Activated CD4-positive, alpha-beta T cell treated with anti-CD3 and anti-CD28 coated beads for 36 hours (primary cell): ENCODE results near the gene CCSER2. TPM values are rescaled to one million over a fixed set of nuclear protein-coding genes. Genes with fewer than 3 reads are reported as not detected.
"Not testable (repeated sequence)": the region's sequence is repeated elsewhere in the genome, so short reads cannot be mapped to it uniquely, and the experiment has no call there.

Experiments used
- ATAC-seq: fragments of 200-7000 bp; cut with Tn5 transposase; one replicate; pipeline ENCODE4 v1.10.0; 2021; ENCODE audit warnings: mild to moderate bottlenecking, moderate library complexity
- CTCF ChIA-PET: fragments of 350-600 bp; sonication (Branson Sonifier 250); formaldehyde crosslinking; loops from one replicate; lab custom pipeline; 2021; ENCODE audit warnings: antibody characterized with exemption; lab: Charles Lee
- POLR2A ChIA-PET: fragments of 350-600 bp; sonication (Branson Sonifier 250); formaldehyde crosslinking; loops from one replicate; lab custom pipeline; 2021; ENCODE audit warnings: antibody characterized with exemption, inconsistent platforms; lab: Charles Lee
- DNase-seq: peaks from one replicate; pipeline ENCODE4 v3.0.0-alpha.2; 2020
- H3K27ac Mint-ChIP-seq: one replicate; pipeline ENCODE4 v1.8.0; 2021; ENCODE audit warnings: mixed read lengths
- H3K27me3 Mint-ChIP-seq: one replicate; pipeline ENCODE4 v1.8.0; 2021; ENCODE audit warnings: mixed read lengths
- H3K36me3 Mint-ChIP-seq: one replicate; pipeline ENCODE4 v1.8.0; 2021; ENCODE audit warnings: low read depth, mixed read lengths
- H3K4me1 Mint-ChIP-seq: one replicate; pipeline ENCODE4 v1.8.0; 2021; ENCODE audit warnings: mixed read lengths
- H3K4me3 Mint-ChIP-seq: one replicate; pipeline ENCODE4 v1.8.0; 2021; ENCODE audit warnings: mild to moderate bottlenecking, moderate library complexity, mixed read lengths
- H3K9me3 Mint-ChIP-seq: one replicate; pipeline ENCODE4 v1.8.0; 2021; ENCODE audit warnings: low read depth, mixed read lengths
- intact Hi-C, 2 experiments: fragments of 100-400 bp; cut with DNase I in 1 of 2; cut with micrococcal nuclease in 1 of 2; formaldehyde crosslinking; loops; one replicate each; pipeline versions ENCODE4 v1.14.2 to v1.15.1; 2022 to 2024; cut with DNase I, micrococcal nuclease
- total RNA-seq, 2 experiments: library from RNA; stranded (reverse); gene quantifications; one replicate each; pipeline ENCODE4 v1.2.3, GENCODE V29; 2021

Gene CCSER2
- total RNA-seq, 2 experiments from 2014 or later: 61.2 to 85.2 TPM

DNA sequence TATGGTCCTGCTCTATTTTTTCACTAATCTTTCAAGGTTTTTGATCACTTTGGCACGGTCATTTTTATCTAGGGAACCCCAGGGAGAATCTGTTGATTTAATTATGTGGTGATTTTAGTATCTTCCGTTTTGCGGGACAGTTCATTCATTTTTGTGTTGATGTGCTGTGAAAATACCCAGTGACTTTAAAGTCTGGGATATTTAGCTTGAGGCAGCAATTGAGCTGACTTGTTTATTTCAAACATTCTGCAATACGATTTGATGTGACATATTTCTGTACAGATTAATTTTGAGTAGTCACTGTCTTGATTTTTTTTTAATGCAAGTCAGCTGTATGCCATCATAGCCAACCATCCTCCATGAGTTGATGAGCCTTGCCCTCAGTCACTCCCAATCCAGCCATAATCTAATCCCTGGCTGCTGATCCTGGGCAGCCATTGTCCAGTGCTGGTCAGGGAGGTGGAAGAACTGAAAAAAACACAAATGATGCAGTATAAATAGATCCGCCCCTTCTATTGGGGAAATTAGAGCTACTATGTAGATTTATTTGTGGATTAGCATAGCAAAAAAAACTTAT, 183.4 kb downstream of the CCSER2 start:
- Mint-ChIP-seq H3K27ac (no peak overlapping the region), H3K36me3 (peaks cover 19% of the 10 kb centered on the region), H3K4me1 (no peaks in the 10 kb centered on the region), H3K27me3 (no peaks in the 10 kb centered on the region), H3K4me3 (no peak overlapping the region), H3K9me3 (no peaks in the 10 kb centered on the region)
- CTCF ChIA-PET: interaction anchor here (0.6 to 0.9 kb wide), 2 partner anchors 19 to 139 kb away, joined by 4 read pairs; no protein-coding TSS in a partner anchor
- POLR2A ChIA-PET: no interaction called here
- DNase-seq (no peak), ATAC-seq (no peak)
- intact Hi-C loops: no loop called here

DNA sequence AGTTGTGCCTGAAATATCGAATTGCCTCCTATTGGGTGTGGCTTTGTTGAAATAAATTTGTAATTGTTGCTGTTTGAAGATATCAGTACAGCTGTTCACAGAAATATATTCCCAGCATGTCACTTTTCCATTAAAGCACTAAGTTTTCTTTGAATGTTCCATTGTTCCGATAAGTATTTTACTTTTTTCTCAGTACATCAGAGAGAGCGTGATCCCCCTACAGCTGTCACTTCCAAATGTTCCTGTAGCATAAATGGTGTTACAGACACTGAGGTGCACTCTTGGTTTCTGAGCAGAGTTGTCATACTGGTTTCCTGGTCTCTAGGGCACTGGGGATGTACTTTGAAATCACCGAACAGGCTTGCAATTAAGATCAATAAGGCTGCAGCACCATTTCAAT, 189.2 kb downstream of the CCSER2 start:
- POLR2A ChIA-PET: no interaction called here
- Mint-ChIP-seq H3K36me3 (peaks cover 19% of the 10 kb centered on the region), H3K27me3 (no peaks in the 10 kb centered on the region), H3K4me3 (no peak overlapping the region), H3K4me1 (no peaks in the 10 kb centered on the region), H3K27ac (no peak overlapping the region), H3K9me3 (no peaks in the 10 kb centered on the region)
- CTCF ChIA-PET: interaction anchor here (1.3 kb wide), 1 partner anchor 87 kb away, joined by 3 read pairs; no protein-coding TSS in a partner anchor
- no peak for DNase-seq
- intact Hi-C loops: no loop called here
- ATAC-seq: no peak

DNA sequence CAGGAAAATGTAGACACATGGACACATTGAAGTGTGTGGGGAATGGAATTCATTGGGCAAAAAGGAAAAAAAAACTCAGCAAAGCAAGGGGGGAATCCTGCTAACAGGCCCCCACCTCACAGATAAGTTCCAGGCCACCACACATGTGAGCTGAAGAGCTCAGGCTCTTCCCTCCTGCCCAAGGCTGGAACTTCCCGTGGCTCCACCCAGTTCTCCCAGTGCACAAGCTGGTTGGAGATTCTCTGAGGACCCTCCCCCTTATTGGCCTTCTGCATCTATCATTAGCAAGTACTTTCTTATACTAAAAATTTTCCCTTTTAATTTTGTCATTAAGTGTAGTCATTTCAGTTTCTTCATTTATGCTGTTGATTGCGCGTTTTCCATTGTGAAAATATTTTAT, 190.8 kb downstream of the CCSER2 start:
- ChIA-PET POLR2A (no interaction called here), CTCF (interaction anchor here (1.0 kb wide), 1 partner anchor 252 kb away, joined by 3 read pairs; no protein-coding TSS in a partner anchor)
- intact Hi-C loops: no loop called here
- Mint-ChIP-seq H3K36me3 (peaks cover 7% of the 10 kb centered on the region), H3K4me1 (peaks cover 6% of the 10 kb centered on the region), H3K4me3 (no peak overlapping the region), H3K9me3 (no peaks in the 10 kb centered on the region), H3K27ac (no peak overlapping the region), H3K27me3 (no peaks in the 10 kb centered on the region)
- no peak for ATAC-seq
- DNase-seq: no peak

DNA sequence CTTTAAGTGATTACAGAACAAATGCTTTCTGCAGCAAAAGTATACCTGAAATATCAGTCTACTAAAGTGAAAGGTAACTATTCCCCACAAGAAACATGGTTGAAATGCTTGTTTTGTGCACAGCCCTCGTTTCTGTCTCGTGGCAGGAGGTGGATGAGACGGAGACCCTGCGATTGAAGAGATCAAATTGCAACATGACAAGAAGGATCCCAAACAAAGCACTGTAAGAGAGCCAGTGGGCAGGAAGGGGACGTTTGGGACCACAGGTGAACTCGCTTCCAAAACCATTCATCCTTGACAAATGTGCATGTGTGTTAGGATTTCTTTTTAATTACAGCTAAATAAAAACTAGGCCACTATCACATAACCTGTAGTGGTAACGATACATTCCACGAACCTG, 192.6 kb downstream of the CCSER2 start:
- no peak for DNase-seq
- peaks cover 6% of the 10 kb centered on the region for H3K4me1 Mint-ChIP-seq
- CTCF ChIA-PET: no interaction called here
- intact Hi-C loops: no loop called here
- H3K27ac Mint-ChIP-seq: no peak overlapping the region
- POLR2A ChIA-PET: interaction anchor here (0.6 kb wide), 1 partner anchor 61 kb away, joined by 8 read pairs; no protein-coding TSS in a partner anchor
- ATAC-seq: no peak
- H3K27me3 Mint-ChIP-seq: no peaks in the 10 kb centered on the region
- H3K36me3 Mint-ChIP-seq: peaks cover 5% of the 10 kb centered on the region
- peaks cover 6% of the 10 kb centered on the region for H3K9me3 Mint-ChIP-seq
- no peak overlapping the region for H3K4me3 Mint-ChIP-seq

DNA sequence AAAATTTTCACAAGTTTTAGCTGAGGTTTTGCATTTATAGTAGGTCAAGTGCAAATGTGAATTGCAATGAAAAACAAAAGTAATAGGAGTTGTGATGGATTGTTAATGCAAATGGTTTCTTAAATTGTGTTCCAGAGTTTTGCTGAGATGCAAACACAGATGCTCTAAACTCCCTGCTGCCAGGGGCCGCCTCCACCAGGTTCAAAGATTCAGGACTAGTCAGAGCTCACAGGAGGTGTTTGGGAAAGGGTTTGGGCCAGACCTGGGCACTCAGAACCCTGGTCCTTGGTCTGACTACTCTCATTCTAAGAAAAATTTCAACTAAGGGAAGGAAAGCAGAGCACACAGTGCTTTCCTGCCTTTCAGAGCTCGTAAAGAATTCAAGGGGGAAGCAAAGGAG, 193.1 kb downstream of the CCSER2 start:
- POLR2A ChIA-PET: interaction anchor here (0.6 kb wide), 1 partner anchor 62 kb away, joined by 8 read pairs; no protein-coding TSS in a partner anchor
- H3K36me3 Mint-ChIP-seq: peaks cover 3% of the 10 kb centered on the region
- no peak overlapping the region for H3K27ac Mint-ChIP-seq
- CTCF ChIA-PET: interaction anchor here (0.6 kb wide), 1 partner anchor 169 kb away, joined by 4 read pairs; no protein-coding TSS in a partner anchor
- H3K4me1 Mint-ChIP-seq: peaks cover 6% of the 10 kb centered on the region
- no peak overlapping the region for H3K4me3 Mint-ChIP-seq
- no peak for ATAC-seq
- intact Hi-C loops: no loop called here
- no peaks in the 10 kb centered on the region for H3K27me3 Mint-ChIP-seq
- peaks cover 9% of the 10 kb centered on the region for H3K9me3 Mint-ChIP-seq
- DNase-seq: no peak

DNA sequence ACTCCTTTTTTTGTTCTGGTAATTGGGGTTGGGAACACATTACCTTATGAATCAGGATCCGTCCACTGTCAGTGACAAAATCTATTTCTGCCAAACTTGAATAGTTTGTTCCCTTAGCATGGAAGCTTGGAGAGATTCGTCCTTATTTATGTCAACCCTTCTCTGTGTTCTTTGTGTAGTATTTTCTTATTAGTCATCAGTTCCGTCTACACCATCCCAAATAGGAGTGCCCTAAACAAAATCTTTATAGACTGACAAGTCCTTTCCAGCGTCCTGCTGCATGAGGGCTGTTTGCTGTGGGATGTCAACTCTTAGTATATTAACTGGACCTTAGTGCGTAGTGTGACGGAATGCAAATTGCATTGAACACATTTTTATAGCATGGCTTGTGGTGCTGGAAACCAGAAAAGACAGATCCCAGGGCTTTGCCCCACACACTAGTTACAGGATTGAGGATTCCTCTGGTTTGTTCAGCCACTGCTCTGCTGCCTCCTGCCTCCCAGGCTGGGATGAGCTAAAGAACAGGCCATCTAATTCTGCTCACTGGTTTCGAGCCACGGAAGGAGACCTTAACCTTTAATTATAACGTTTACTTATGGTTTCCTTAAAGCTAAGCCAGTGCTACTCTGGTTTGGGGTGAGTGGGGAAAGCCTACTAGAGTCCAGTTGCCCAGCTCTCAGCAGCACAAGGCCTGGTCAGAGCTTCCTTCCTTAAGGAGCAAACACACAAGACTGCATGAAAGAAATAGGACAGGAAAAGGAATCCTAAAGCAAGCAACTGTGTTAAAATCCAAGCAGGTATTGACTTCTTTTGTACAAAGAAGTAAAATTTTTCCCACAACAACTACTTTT, 194.4 kb downstream of the CCSER2 start:
- no peak for ATAC-seq
- Mint-ChIP-seq H3K27me3 (no peaks in the 10 kb centered on the region), H3K36me3 (peaks cover 5% of the 10 kb centered on the region)

DNA sequence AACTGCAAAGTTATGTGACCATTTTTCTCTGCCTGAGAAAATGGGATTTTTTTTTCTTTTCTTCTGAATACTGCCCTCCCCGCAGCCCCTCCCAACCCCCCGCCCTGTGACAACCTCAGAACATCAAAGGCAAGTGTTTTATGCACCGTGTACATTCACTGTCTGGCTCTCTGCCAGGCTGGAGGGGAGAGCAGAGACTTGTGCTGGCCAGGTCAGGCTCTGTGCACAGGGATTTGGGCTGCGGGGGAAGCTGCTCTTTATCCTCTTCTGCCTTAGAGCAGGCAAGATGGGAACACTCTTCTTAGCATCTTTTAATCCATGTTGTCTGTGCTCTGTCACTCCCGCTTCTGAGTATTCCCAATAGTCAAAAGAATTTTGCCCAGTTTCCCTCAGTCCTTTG, 195.1 kb downstream of the CCSER2 start:
- H3K4me1 Mint-ChIP-seq: peaks cover 6% of the 10 kb centered on the region
- POLR2A ChIA-PET: no interaction called here
- H3K4me3 Mint-ChIP-seq: no peak overlapping the region
- CTCF ChIA-PET: interaction anchor here (1.4 kb wide), 1 partner anchor 14 kb away, joined by 7 read pairs; no protein-coding TSS in a partner anchor
- no peak overlapping the region for H3K27ac Mint-ChIP-seq
- no peaks in the 10 kb centered on the region for H3K27me3 Mint-ChIP-seq
- intact Hi-C loops: no loop called here
- peaks cover 5% of the 10 kb centered on the region for H3K36me3 Mint-ChIP-seq
- no peak for DNase-seq
- ATAC-seq: no peak
- peaks cover 9% of the 10 kb centered on the region for H3K9me3 Mint-ChIP-seq

More for the DNA sequence above, 194.4 kb downstream of the CCSER2 start:
- intact Hi-C loops: no loop called here
- H3K9me3 Mint-ChIP-seq: peaks cover 9% of the 10 kb centered on the region
- H3K4me1 Mint-ChIP-seq: peaks cover 6% of the 10 kb centered on the region
- DNase-seq: no peak
- H3K4me3 Mint-ChIP-seq: no peak overlapping the region
- ChIA-PET POLR2A (no interaction called here), CTCF (interaction anchor here (1.4 kb wide), 1 partner anchor 14 kb away, joined by 7 read pairs; no protein-coding TSS in a partner anchor)
- no peak overlapping the region for H3K27ac Mint-ChIP-seq

DNA sequence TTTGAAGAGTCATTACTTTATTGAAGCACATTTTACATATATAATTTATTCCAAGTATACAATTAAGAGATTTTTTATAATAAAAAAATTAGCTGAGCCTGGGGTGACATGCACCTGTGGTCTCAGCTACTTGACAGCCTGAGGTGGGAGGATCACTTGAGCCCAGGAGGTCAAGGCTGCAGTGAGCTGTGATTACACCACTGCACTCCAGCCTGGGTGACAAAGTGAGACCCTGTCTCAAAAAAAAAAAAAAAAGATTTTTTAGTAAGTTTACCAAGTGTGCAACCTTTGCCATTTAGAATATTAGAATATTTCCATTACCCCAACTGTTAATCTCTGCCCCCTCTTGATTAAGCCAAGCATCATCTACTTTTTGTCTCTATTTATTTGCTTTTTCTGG, 196.0 kb downstream of the CCSER2 start:
- no peaks in the 10 kb centered on the region for H3K27me3 Mint-ChIP-seq
- POLR2A ChIA-PET: no interaction called here
- peaks cover 9% of the 10 kb centered on the region for H3K9me3 Mint-ChIP-seq
- peaks cover 5% of the 10 kb centered on the region for H3K36me3 Mint-ChIP-seq
- ATAC-seq (no peak), DNase-seq (no peak)
- H3K27ac Mint-ChIP-seq: no peak overlapping the region
- intact Hi-C loops: no loop called here
- H3K4me3 Mint-ChIP-seq: no peak overlapping the region
- CTCF ChIA-PET: no interaction called here
- peaks cover 6% of the 10 kb centered on the region for H3K4me1 Mint-ChIP-seq

DNA sequence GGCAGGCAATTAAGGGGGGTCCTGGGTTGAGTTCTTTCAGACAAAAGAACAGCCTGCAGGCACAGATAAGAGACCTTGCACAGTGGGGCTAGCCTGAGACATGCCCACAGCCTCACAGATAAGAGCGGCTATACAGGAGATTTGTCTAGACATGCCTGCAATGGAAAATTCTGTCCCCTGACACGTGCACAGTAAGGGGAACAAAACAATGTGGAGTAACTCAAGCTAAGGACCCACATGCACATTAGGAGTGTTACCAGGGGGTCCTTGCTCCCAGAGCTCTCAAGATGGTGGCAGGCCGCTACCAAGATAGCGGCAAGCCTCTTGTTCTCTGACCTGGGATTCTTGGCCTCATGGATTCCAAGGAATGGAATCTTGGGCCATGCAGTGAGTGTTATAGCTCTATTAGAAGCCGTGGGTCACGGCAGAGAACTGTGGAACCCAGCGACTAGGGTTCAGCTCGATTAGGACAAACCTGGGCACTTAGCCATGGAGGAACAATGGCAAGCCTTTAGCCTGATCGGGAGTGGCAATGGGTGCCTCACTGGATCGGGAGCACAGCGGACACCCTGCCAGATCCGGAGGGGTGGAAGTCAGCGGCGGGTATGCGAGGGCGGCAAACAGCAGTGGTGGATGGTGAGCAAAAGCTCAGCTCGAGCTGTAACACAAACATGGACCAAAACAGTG, 196.9 kb downstream of the CCSER2 start:
- CTCF ChIA-PET: interaction anchor here (1.0 kb wide), 1 partner anchor 122 kb away, joined by 3 read pairs; no protein-coding TSS in a partner anchor
- no peak overlapping the region for H3K4me3 Mint-ChIP-seq
- peaks cover 5% of the 10 kb centered on the region for H3K36me3 Mint-ChIP-seq
- POLR2A ChIA-PET: no interaction called here
- no peaks in the 10 kb centered on the region for H3K27me3 Mint-ChIP-seq
- ATAC-seq (no peak), DNase-seq (no peak)
- no peak overlapping the region for H3K27ac Mint-ChIP-seq
- H3K9me3 Mint-ChIP-seq: peaks cover 9% of the 10 kb centered on the region
- H3K4me1 Mint-ChIP-seq: peaks cover 6% of the 10 kb centered on the region
- intact Hi-C loops: no loop called here

DNA sequence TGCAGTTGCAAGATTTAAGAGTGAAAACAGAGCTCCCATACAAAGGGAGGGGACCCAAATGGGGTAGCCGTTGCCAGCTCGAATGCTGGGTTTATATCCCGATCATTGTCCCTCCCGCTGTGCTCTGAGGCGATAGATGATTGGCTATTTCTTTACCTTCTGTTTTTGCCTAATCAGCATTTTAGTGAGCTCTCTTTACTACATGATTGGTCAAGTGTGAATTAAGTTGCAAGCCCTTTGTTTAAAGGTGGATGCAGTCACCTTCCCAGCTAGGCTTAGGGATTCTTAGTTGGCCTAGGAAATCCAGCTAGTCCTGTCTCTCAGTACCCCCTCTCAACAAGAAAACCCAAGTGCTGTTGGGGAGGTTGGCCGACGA, 197.4 kb downstream of the CCSER2 start:
- H3K27me3 Mint-ChIP-seq, H3K4me3 Mint-ChIP-seq, POLR2A ChIA-PET, ATAC-seq, intact Hi-C loops, H3K27ac Mint-ChIP-seq, DNase-seq, H3K36me3 Mint-ChIP-seq, H3K4me1 Mint-ChIP-seq, H3K9me3 Mint-ChIP-seq: not testable (repeated sequence)
- CTCF ChIA-PET: interaction anchor here (1.0 kb wide), 1 partner anchor 122 kb away, joined by 3 read pairs; no protein-coding TSS in a partner anchor

DNA sequence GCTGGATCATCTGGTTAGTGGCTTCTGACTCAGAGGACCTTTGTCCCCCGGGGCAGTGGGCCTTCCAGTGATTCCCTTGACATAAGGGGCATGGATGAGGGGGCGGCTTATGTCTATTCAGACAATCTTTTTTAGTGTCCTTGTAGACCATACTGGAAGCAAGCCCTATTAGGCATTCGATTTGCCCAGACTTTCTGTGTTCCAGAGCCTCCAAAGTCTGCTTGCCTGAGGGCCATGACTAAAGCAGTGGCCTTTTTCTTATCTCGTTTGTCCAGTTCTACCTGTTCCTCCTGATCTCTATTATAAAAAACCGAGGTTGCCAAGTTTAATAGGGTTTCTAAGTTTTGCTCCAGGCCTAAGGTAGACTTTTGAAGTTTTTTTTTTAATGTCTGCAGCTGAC, 199.0 kb downstream of the CCSER2 start:
- H3K27ac Mint-ChIP-seq, DNase-seq, H3K4me1 Mint-ChIP-seq, H3K27me3 Mint-ChIP-seq, POLR2A ChIA-PET, ATAC-seq, H3K4me3 Mint-ChIP-seq, intact Hi-C loops, H3K9me3 Mint-ChIP-seq, CTCF ChIA-PET, H3K36me3 Mint-ChIP-seq: not testable (repeated sequence)
